Kidney epithelial cell (primary cell): ENCODE measurements around the gene TRMT2A. TPM values are rescaled to one million over a fixed set of nuclear protein-coding genes. Genes with fewer than 3 reads are reported as not detected.

Source experiments
- DNase-seq: peaks from one replicate; pipeline ENCODE4 v3.0.0-alpha.2; 2010; ENCODE audit warnings: low read depth
- H3K27me3 ChIP-seq: 2 replicates; pipeline ENCODE4 v1.6.0; 2011; ENCODE audit warnings: low read length; ENCODE audit not compliant: control insufficient read depth, insufficient read depth
- H3K36me3 ChIP-seq: 2 replicates; pipeline ENCODE4 v1.5.1; 2011; ENCODE audit warnings: low read length; ENCODE audit not compliant: control insufficient read depth, insufficient read depth
- H3K4me3 ChIP-seq: 2 replicates; pipeline ENCODE4 v1.5.1; 2011; ENCODE audit warnings: low read depth, mild to moderate bottlenecking, control low read depth, low read length
- total RNA-seq: library from RNA; depleted of rRNA; stranded (reverse); fragments of >200 nt; gene quantifications from 2 replicates; pipeline ENCODE4 v1.2.3, GENCODE V29; 2015
- TF ChIP-seq, protein P1 (sequence below): IDR thresholded peaks from 2 replicates; pipeline ENCODE4 v1.5.1; 2011; ENCODE audit warnings: mild to moderate bottlenecking, moderate library complexity, low read length, control low read depth, inconsistent platforms; ENCODE audit not compliant: insufficient read depth, poor library complexity, severe bottlenecking

The TRMT2A gene
- total RNA-seq, 1 donor from 2014 or later, result 44.5 TPM

- TF ChIP-seq, protein P1, sequence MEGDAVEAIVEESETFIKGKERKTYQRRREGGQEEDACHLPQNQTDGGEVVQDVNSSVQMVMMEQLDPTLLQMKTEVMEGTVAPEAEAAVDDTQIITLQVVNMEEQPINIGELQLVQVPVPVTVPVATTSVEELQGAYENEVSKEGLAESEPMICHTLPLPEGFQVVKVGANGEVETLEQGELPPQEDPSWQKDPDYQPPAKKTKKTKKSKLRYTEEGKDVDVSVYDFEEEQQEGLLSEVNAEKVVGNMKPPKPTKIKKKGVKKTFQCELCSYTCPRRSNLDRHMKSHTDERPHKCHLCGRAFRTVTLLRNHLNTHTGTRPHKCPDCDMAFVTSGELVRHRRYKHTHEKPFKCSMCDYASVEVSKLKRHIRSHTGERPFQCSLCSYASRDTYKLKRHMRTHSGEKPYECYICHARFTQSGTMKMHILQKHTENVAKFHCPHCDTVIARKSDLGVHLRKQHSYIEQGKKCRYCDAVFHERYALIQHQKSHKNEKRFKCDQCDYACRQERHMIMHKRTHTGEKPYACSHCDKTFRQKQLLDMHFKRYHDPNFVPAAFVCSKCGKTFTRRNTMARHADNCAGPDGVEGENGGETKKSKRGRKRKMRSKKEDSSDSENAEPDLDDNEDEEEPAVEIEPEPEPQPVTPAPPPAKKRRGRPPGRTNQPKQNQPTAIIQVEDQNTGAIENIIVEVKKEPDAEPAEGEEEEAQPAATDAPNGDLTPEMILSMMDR, result no peak
- no peak for DNase-seq
- H3K4me3 ChIP-seq, result peak overlapping the region; percentile 67
- no peaks in the 10 kb centered on the region for H3K27me3 ChIP-seq
- H3K36me3 ChIP-seq, result no peaks in the 10 kb centered on the region
Measured at GRCh38 chr22:20080445-20080775, 36.6 kb downstream of the TRMT2A start.

DNA sequence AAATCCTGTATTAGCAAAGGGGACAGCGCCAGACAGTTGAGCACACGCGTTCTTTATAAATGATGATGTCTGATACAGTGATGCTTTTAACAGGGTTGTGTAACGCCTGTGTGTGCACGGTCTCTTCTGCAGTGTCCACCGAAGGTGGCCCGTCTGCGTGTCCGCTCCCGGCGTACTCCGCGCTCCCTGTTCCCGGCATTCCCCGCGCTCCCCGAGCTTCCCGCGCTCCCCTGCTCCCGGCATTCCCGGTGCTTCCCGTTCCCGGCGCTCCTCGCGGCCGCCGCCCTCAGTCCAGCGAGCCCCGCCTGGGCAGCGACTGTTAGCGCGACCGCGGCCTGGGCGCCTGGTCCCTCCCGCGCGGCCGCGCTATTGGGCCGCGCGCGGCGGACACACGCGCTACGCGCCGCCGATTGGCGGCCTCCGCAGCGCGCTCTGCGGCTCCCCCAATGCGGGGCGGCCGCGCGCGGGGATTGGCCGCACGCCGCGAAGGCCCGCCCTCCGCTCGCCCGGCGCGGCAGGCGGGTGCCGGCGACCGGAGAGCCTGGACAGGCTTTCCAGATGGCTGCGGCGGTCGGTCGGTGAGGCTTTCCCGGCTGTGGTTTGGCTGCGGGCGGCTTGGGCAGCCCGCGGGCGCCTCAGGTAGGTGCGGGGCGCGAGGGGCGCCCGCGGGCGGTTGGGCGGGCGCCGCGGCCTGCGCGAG is 37.1 kb downstream of the TRMT2A start, which contains the start of gene DGCR8:
DGCR8 (plus strand) TSS at position 497 of the 700 bp plus-strand sequence. CDS start 5,723 bp downstream, outside the sequence.
- Histone ChIP-seq H3K27me3 (no peaks in the 10 kb centered on the region), H3K36me3 (no peaks in the 10 kb centered on the region), H3K4me3 (peak within 1 kb of the TSS; percentile 67)
- DNase-seq, result peak; percentile 64
- TF ChIP-seq, protein P1, result no peak

- TF ChIP-seq, protein P1, result no peak
- DNase-seq, result no peak
- H3K36me3 ChIP-seq, result no peaks in the 10 kb centered on the region
- H3K27me3 ChIP-seq, result no peaks in the 10 kb centered on the region
- no peak overlapping the region for H3K4me3 ChIP-seq
Measured at GRCh38 chr22:20076627-20077172, 40.3 kb downstream of the TRMT2A start.

GRCh38 chr22:20071524-20071972 is 45.5 kb downstream of the TRMT2A start:
- TF ChIP-seq, protein P1, result no peak
- H3K27me3 ChIP-seq, result no peaks in the 10 kb centered on the region
- DNase-seq, result no peak
- H3K4me3 ChIP-seq, result no peak overlapping the region
- no peaks in the 10 kb centered on the region for H3K36me3 ChIP-seq

- TF ChIP-seq, protein P1, result no peak
- H3K4me3 ChIP-seq, result no peak overlapping the region
- no peaks in the 10 kb centered on the region for H3K36me3 ChIP-seq
- no peak for DNase-seq
- H3K27me3 ChIP-seq, result no peaks in the 10 kb centered on the region
Measured at GRCh38 chr22:20069331-20070042, 47.5 kb downstream of the TRMT2A start.
